T-cell (primary cell): ENCODE data around the gene DENND2A. TPM values are rescaled to one million over a fixed set of nuclear protein-coding genes. Genes with fewer than 3 reads are reported as not detected.
A peak's percentile ranks its signal among the peaks of the same experiment; 100 is the strongest.

ENCODE experiments used
- ATAC-seq, 4 experiments: fragments of 200-7000 bp in 3 of 4; fragments of 150-1000 bp in 1 of 4; cut with Tn5 transposase; replicated peaks in 1 of 4; 1 replicate in 3 of 4; 2 replicates in 1 of 4; pipeline ENCODE4 v1.10.0; 2021; ENCODE audit warnings: moderate library complexity in 3 of 4, mild to moderate bottlenecking in 2 of 4, moderate number of reproducible peaks in 1 of 4
- CTCF ChIA-PET, 2 donors: fragments of 300-600 bp; sonication (Branson Sonifier 250); formaldehyde crosslinking; loops; one replicate each; lab custom pipeline; 2022; ENCODE audit warnings: antibody characterized with exemption in 2 of 2; lab: Charles Lee
- POLR2A ChIA-PET, 2 donors: fragments of 300-600 bp; sonication (Branson Sonifier 250); formaldehyde crosslinking; loops; one replicate each; lab custom pipeline; 2022; ENCODE audit warnings: antibody characterized with exemption in 2 of 2; lab: Charles Lee
- DNase-seq, 35 experiments: peaks; one replicate each; pipeline versions ENCODE4 v3.0.0 to v3.0.0-alpha.2; 2013 to 2023
- H3K27ac ChIP-seq: one replicate; pipeline ENCODE4 v1.5.1; 2013; ENCODE audit warnings: low read length
- H3K27me3 ChIP-seq, 2 experiments: replicated peaks in 1 of 2; 1 replicate in 1 of 2; 2 replicates in 1 of 2; pipeline versions ENCODE4 v1.6.1 to v1.7.0; 2013; ENCODE audit warnings: low read length in 1 of 2, mixed read lengths in 1 of 2; ENCODE audit not compliant: control insufficient read depth in 2 of 2, insufficient read depth in 2 of 2; ENCODE audit errors: extremely low read depth in 1 of 2
- H3K36me3 ChIP-seq, 2 donors: 1 replicate in 1 of 2; 2 replicates in 1 of 2; pipeline versions ENCODE4 v1.6.1 to v1.7.0; 2013; ENCODE audit warnings: low read length in 1 of 2; ENCODE audit not compliant: control insufficient read depth in 2 of 2, insufficient read depth in 1 of 2; ENCODE audit errors: extremely low read depth in 1 of 2
- H3K4me1 ChIP-seq, 2 experiments: 1 replicate in 1 of 2; 2 replicates in 1 of 2; pipeline versions ENCODE4 v1.6.1 to v1.7.0; 2013; ENCODE audit warnings: low read length in 2 of 2, mixed read lengths in 1 of 2; ENCODE audit not compliant: insufficient read depth in 2 of 2, control insufficient read depth in 1 of 2; ENCODE audit errors: extremely low read depth in 1 of 2
- H3K4me3 ChIP-seq, 2 donors: 1 replicate in 1 of 2; 2 replicates in 1 of 2; pipeline versions ENCODE4 v1.5.1 to v1.7.0; 2013; ENCODE audit warnings: mild to moderate bottlenecking in 2 of 2, low read length in 1 of 2, moderate library complexity in 1 of 2; ENCODE audit not compliant: control insufficient read depth in 1 of 2; ENCODE audit errors: extremely low read depth in 1 of 2
- H3K9me3 ChIP-seq: 2 replicates; pipeline ENCODE4 v1.7.0; 2013
- H3K27ac Mint-ChIP-seq, 2 donors: one replicate each; pipeline ENCODE4 v1.8.0; 2020 to 2021; ENCODE audit warnings: mild to moderate bottlenecking in 2 of 2, mixed read lengths in 2 of 2
- H3K27me3 Mint-ChIP-seq, 2 donors: one replicate each; pipeline ENCODE4 v1.8.0; 2021 to 2022; ENCODE audit warnings: mixed read lengths in 2 of 2
- H3K36me3 Mint-ChIP-seq: one replicate; pipeline ENCODE4 v1.8.0; 2021; ENCODE audit warnings: mixed read lengths
- H3K4me1 Mint-ChIP-seq, 3 donors: one replicate each; pipeline ENCODE4 v1.8.0; 2020 to 2022; ENCODE audit warnings: mixed read lengths in 3 of 3, mild to moderate bottlenecking in 1 of 3
- H3K4me3 Mint-ChIP-seq, 3 donors: one replicate each; pipeline ENCODE4 v1.8.0; 2020 to 2022; ENCODE audit warnings: mild to moderate bottlenecking in 3 of 3, mixed read lengths in 3 of 3, moderate library complexity in 3 of 3
- H3K9me3 Mint-ChIP-seq, 3 donors: one replicate each; pipeline ENCODE4 v1.8.0; 2020 to 2022; ENCODE audit warnings: mixed read lengths in 3 of 3
- WGBS: methylation state at CpG from one replicate; pipeline ENCODE4 v1.1.5; 2013; ENCODE audit warnings: missing lambda C conversion rate; ENCODE audit not compliant: insufficient coverage; 5-methylcytosine and 5-hydroxymethylcytosine counted together
- total RNA-seq, 35 experiments: library from RNA in 6 of 35; stranded (reverse) in 6 of 35; fragments of 120-200 nt in 1 of 35; gene quantifications; one replicate each; pipeline versions ENCODE4 v1.2.1 to v1.2.4 and lab custom pipeline; 2013 to 2026

The DENND2A gene, protein sequence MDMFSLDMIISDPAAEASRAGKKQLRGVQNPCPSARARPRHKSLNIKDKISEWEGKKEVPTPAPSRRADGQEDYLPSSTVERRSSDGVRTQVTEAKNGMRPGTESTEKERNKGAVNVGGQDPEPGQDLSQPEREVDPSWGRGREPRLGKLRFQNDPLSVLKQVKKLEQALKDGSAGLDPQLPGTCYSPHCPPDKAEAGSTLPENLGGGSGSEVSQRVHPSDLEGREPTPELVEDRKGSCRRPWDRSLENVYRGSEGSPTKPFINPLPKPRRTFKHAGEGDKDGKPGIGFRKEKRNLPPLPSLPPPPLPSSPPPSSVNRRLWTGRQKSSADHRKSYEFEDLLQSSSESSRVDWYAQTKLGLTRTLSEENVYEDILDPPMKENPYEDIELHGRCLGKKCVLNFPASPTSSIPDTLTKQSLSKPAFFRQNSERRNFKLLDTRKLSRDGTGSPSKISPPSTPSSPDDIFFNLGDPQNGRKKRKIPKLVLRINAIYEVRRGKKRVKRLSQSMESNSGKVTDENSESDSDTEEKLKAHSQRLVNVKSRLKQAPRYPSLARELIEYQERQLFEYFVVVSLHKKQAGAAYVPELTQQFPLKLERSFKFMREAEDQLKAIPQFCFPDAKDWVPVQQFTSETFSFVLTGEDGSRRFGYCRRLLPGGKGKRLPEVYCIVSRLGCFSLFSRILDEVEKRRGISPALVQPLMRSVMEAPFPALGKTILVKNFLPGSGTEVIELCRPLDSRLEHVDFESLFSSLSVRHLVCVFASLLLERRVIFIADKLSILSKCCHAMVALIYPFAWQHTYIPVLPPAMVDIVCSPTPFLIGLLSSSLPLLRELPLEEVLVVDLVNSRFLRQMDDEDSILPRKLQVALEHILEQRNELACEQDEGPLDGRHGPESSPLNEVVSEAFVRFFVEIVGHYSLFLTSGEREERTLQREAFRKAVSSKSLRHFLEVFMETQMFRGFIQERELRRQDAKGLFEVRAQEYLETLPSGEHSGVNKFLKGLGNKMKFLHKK
- total RNA-seq, result under 1 TPM in 1 of 5 donors, not detected in 4; 0.09 TPM
- 0.07 TPM for total RNA-seq (2013)
- total RNA-seq (lab: John Stamatoyannopoulos, UW), result 0 to 0.19 (median 0) reads per million in 29 experiments

DNA sequence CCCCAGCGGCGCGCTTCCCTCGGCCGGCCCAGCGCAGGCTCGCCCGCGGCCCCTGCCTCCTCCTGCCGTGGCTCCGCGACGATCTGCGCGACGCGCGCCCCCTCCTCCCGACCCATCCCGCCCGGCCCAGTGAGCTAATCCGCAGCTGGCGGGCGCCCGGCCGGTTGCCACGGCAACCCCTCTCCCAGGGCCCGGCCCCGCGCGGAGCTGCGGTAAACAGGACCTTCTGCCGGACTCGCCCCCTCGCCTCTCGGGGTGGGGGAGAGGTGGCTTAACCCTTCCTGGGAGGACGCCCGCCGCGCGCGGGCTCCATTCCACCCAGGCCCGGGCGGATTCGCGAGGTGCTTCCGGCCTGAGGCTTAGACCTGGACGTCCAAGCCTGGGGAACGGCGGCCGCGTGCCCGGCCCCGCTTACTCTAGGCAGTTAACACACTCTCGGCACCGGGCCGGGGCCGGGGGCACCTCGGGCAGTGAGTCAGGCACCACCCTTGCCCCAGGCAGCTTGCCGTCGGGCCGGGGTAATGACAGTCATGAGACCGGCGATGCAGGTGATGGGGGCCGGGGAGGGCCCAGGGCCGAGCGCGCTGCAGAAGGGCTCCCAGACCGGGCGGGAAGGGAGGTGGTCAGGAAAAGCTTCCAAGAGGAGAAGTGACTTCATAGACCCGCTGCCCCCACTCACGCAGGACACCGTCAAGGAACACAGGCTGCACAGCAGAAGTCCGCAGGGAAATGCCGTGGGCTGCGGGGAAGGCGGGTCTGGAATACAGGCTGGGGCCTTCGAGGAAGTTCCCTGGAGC lies at the start of gene DENND2A:
TSS of gene DENND2A (minus strand) at position 87 of the 797 bp plus-strand sequence. CDS start 38,416 bp downstream, outside the sequence.
- H3K4me3 ChIP-seq, result peak within 1 kb of the TSS; percentile 28 to 62
- H3K27me3 ChIP-seq, result peaks cover 5 to 77% of the 10 kb centered on the region in 2 experiments
- DNase-seq (peak in 2 of 35 experiments; percentile 4 to 5), ATAC-seq (peak in 3 of 4 experiments; percentile 10 to 52 (median 34))
- whole genome bisulfite sequencing, result 10% methylated on average over 75 of the region's 78 CpGs
- Mint-ChIP-seq H3K27me3 (peaks cover 59 to 66% of the 10 kb centered on the region in 2 donors), H3K27ac (peak within 1 kb of the TSS in 1 of 2 donors; percentile 40), H3K9me3 (no peaks in the 10 kb centered on the region), H3K36me3 (no peaks in the 10 kb centered on the region), H3K4me1 (peaks cover 15 to 24% (median 21%) of the 10 kb centered on the region in 3 donors), H3K4me3 (peak within 1 kb of the TSS; percentile 83 to 88 (median 84))
- no peaks in the 10 kb centered on the region for H3K36me3 ChIP-seq
- peaks cover 0 to 21% of the 10 kb centered on the region in 2 experiments for H3K4me1 ChIP-seq
- no peak within 1 kb of the TSS for H3K27ac ChIP-seq
- ChIA-PET CTCF (interaction anchor here in 1 of 2 donors (0.6 kb wide), 2 partner anchors 75 to 910 kb away, joined by 3 to 4 read pairs; no protein-coding TSS in a partner anchor), POLR2A (no interaction called here)
- no peaks in the 10 kb centered on the region for H3K9me3 ChIP-seq

DNA sequence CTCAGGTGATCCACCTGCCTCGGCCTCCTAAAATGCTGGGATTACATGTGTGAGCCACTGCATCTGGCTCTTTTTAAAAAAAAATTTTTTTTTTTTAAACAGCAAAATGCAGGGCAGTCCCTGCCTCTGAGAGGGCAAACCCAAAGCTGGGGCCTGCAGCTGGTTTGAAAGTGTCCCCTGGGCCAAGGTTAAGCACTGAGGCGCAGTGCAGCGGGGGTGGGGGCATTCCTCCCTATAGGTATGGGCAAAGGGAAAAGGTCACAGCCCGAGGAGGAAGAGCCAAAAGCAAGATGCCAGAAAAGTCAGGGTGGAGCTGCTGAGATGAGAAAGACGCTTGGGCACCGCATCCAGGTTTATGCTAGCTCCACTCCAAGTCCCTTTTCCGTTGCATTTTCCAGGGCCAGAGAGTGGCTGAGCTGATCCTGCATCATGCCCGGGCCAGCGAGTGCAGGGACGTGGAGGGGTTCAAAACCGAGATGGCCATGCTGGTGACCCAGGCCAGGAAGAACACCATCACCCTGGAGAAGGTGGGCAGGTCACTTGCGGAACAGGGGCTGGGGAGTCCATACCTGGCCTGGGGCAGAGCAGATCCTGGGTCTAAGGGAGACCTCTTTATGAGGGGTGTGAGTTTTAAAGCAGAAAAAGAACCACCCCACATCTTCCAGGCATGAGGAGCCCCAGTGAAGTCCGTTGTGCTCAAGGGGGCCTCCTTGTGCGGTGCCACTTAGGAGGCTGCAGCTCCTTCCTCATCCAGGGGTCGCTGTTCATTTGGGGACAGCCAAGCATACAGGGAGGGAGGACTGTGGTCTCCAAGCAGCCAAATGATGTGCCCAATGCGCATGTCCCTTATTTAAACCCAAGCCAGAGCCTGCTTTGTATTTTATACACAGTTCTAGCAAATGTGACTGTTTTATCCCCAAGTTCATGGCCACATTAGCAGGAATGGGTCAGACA lies 48.9 kb upstream of the DENND2A start:
- Mint-ChIP-seq H3K36me3 (peaks cover 29% of the 10 kb centered on the region), H3K4me3 (no peak overlapping the region), H3K27me3 (no peaks in the 10 kb centered on the region), H3K4me1 (no peaks in the 10 kb centered on the region), H3K9me3 (no peaks in the 10 kb centered on the region), H3K27ac (no peak overlapping the region)
- Histone ChIP-seq H3K27me3 (no peaks in the 10 kb centered on the region), H3K9me3 (no peaks in the 10 kb centered on the region), H3K27ac (no peak overlapping the region), H3K4me1 (no peaks in the 10 kb centered on the region), H3K36me3 (peaks cover 14 to 23% of the 10 kb centered on the region in 2 donors), H3K4me3 (no peak overlapping the region)
- POLR2A ChIA-PET, result no interaction called here
- CTCF ChIA-PET, result no interaction called here
- DNase-seq (no peak), ATAC-seq (no peak)
- 97% methylated on average over 9 of the region's 16 CpGs for WGBS

DNA sequence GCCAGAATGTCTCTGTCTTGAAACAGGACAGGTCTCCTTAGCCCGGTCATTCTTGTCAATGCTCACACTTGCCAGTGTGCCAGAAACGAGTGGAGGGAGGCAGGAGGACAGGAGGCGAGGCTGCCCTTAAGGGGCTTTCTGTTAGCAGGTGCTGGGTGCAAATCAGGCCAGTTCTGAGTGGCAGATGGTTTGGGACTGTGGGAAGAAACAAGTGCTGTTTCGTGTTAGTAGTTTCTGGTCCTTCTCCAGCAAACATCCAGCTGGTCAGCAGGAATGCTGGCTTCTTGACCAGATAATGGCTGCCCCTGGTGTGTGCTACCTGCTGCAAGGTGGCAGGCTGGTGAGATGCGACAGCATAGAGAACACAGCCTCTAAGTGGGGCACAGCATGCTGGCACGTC lies 47.7 kb upstream of the DENND2A start:
- no peaks in the 10 kb centered on the region for H3K4me1 ChIP-seq
- Mint-ChIP-seq H3K27ac (no peak overlapping the region), H3K9me3 (no peaks in the 10 kb centered on the region), H3K4me1 (no peaks in the 10 kb centered on the region), H3K4me3 (no peak overlapping the region), H3K36me3 (peaks cover 39% of the 10 kb centered on the region), H3K27me3 (no peaks in the 10 kb centered on the region)
- no peak for DNase-seq
- H3K27me3 ChIP-seq, result no peaks in the 10 kb centered on the region
- WGBS, result 98% methylated on average over 6 of the region's 6 CpGs
- ChIA-PET CTCF (no interaction called here), POLR2A (no interaction called here)
- no peak for ATAC-seq
- H3K4me3 ChIP-seq, result no peak overlapping the region
- H3K36me3 ChIP-seq, result peaks cover 20 to 23% of the 10 kb centered on the region in 2 donors
- H3K27ac ChIP-seq, result no peak overlapping the region
- H3K9me3 ChIP-seq, result no peaks in the 10 kb centered on the region

DNA sequence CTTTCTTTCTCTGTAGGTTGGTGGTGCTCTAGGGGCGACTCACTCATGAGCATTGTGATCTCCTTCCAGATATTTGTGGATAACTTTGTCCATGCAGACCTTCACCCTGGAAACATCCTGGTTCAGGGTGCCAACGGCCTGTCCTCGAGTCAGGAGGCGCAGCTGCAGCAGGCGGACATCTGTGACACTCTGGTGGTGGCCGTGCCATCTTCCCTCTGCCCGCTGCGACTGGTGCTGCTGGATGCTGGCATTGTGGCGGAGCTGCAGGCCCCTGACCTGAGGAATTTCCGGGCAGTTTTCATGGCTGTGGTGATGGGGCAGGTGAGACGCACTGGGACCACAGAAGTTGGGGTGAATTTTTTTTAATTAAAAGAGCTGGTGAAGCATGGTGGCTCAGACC lies 46.3 kb upstream of the DENND2A start:
- peaks cover 23 to 26% of the 10 kb centered on the region in 2 donors for H3K36me3 ChIP-seq
- H3K27ac ChIP-seq, result no peak overlapping the region
- DNase-seq (no peak), ATAC-seq (no peak)
- no peaks in the 10 kb centered on the region for H3K9me3 ChIP-seq
- H3K9me3 Mint-ChIP-seq, result no peaks in the 10 kb centered on the region
- ChIA-PET POLR2A (no interaction called here), CTCF (interaction anchor here in 1 of 2 donors (1.0 kb wide), 1 partner anchor 210 kb away, joined by 3 read pairs; no protein-coding TSS in a partner anchor)
- H3K4me1 ChIP-seq, result no peaks in the 10 kb centered on the region
- H3K27me3 Mint-ChIP-seq, result no peaks in the 10 kb centered on the region
- peaks cover 39% of the 10 kb centered on the region for H3K36me3 Mint-ChIP-seq
- no peak overlapping the region for H3K4me3 Mint-ChIP-seq
- WGBS, result 98% methylated on average over 9 of the region's 11 CpGs
- H3K27ac Mint-ChIP-seq, result no peak overlapping the region
- no peak overlapping the region for H3K4me3 ChIP-seq
- no peaks in the 10 kb centered on the region for H3K27me3 ChIP-seq
- H3K4me1 Mint-ChIP-seq, result no peaks in the 10 kb centered on the region

DNA sequence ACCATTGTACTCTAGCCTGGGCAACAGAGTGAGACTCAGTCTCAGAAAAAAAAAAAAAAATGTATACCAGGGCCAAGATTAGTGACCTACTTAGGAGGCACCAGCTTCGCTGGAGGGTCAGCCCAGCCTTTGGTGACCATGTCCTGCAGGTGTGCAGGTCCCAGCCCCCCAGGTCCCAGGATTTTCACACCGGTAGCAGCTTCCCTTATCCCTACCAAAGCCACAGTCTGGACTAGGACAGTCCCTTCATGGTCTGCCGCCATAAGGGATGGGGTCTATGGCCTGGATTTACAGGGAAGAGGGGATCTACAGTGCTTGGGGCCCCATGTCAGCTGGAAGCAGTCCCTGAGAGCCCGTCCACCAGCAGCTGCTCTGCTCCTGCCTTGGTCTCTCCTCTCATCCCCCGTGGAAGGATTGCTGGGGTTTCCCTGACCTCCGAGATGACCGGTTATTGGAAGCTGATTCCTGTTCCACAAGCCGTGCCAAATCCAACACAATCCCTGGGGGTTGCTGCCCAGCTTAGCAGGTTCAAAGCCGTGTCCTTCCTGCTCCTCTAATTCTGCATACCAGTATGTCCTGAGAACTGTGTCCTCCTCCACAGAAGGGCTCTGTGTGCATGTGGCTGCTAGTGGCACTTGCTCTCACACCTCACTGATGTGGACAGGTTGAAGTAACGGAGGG lies 44.9 kb upstream of the DENND2A start:
- CTCF ChIA-PET, result interaction anchor here in 1 of 2 donors (0.5 kb wide), 1 partner anchor 1256 kb away, joined by 5 read pairs; no protein-coding TSS in a partner anchor
- Mint-ChIP-seq H3K27ac (no peak overlapping the region), H3K4me3 (no peak overlapping the region), H3K4me1 (no peaks in the 10 kb centered on the region), H3K36me3 (peaks cover 41% of the 10 kb centered on the region), H3K9me3 (no peaks in the 10 kb centered on the region), H3K27me3 (no peaks in the 10 kb centered on the region)
- no peaks in the 10 kb centered on the region for H3K27me3 ChIP-seq
- peak in 1 of 35 experiments; percentile 3 for DNase-seq
- no peaks in the 10 kb centered on the region for H3K4me1 ChIP-seq
- peaks cover 33% of the 10 kb centered on the region in 2 donors for H3K36me3 ChIP-seq
- no peak overlapping the region for H3K27ac ChIP-seq
- POLR2A ChIA-PET, result interaction anchor here in 1 of 2 donors (0.5 to 0.6 kb wide), 3 partner anchors 11 to 354 kb away, joined by 4 to 9 read pairs (median 4); no protein-coding TSS in a partner anchor
- H3K9me3 ChIP-seq, result no peaks in the 10 kb centered on the region
- ATAC-seq, result no peak
- WGBS, result 100% methylated on average over 6 of the region's 10 CpGs
- H3K4me3 ChIP-seq, result no peak overlapping the region
